ENCODE results near the gene EDAR.

DNA sequence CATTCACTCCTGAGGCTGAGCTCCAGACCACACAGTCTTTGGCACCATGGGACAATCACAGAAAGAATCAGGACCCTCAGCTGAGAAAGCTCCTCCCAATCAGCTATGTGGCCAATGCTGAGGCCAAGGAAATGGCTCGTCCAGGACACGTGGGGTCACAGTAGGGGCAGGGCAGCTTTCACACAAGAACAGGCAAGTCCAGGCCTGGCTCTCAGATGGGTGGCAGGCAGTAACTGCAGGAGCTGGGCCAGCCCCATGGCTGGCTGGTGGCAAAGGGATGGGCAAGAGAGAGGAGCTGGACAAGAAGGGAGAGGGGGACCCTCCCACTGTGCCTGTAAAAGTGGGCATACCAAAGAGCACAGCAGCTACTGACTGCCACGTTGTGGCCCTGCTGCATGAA lies 12.2 kb upstream of the EDAR start:
- TF ChIP-seq SP1 (IDR thresholded peaks at IDR 0.05; ENCODE audit: low read depth) (no peak), REST (IDR thresholded peaks at IDR 0.05; ENCODE audit: low read depth) (no peak)
- TF ChIP-seq, protein P1, sequence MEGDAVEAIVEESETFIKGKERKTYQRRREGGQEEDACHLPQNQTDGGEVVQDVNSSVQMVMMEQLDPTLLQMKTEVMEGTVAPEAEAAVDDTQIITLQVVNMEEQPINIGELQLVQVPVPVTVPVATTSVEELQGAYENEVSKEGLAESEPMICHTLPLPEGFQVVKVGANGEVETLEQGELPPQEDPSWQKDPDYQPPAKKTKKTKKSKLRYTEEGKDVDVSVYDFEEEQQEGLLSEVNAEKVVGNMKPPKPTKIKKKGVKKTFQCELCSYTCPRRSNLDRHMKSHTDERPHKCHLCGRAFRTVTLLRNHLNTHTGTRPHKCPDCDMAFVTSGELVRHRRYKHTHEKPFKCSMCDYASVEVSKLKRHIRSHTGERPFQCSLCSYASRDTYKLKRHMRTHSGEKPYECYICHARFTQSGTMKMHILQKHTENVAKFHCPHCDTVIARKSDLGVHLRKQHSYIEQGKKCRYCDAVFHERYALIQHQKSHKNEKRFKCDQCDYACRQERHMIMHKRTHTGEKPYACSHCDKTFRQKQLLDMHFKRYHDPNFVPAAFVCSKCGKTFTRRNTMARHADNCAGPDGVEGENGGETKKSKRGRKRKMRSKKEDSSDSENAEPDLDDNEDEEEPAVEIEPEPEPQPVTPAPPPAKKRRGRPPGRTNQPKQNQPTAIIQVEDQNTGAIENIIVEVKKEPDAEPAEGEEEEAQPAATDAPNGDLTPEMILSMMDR (IDR thresholded peaks at IDR 0.05 in 2 of 3, conservative IDR thresholded peaks at IDR 0.05 in 1 of 3; ENCODE audit: borderline replicate concordance in 1 of 3, insufficient read depth in 1 of 3, low read depth in 2 of 3, low read length in 2 of 3): no peak
